Middle frontal gyrus (tissue), 1 donor: ENCODE data around the gene CDNF.
A peak's percentile ranks its signal among the peaks of the same experiment; 100 is the strongest.
"Not testable (repeated sequence)": the region's sequence is repeated elsewhere in the genome, so short reads cannot be mapped to it uniquely, and the experiment has no call there.

Experiments used
- DNase-seq: peaks from one replicate; pipeline ENCODE4 v3.0.0-alpha.2; 2015; ENCODE audit warnings: low spot score; ENCODE audit errors: extremely low spot score

Gene CDNF

GRCh38 chr10:14837757-14838581 lies at the start of gene CDNF, which contains the start of the genes HSPA14 and MSANTD7:
TSS of gene CDNF (minus strand) at chr10:14838037. CDS start at chr10:14837946, 91 bp downstream.
TSS of gene HSPA14 (plus strand) at chr10:14838306. CDS start at chr10:14838403, 97 bp downstream.
TSS of gene MSANTD7 (plus strand) at chr10:14838306. CDS start at chr10:14842285, 3,979 bp downstream.
- DNase-seq, result peak; percentile 99

- no peak for DNase-seq
Observed at GRCh38 chr10:14884082-14884481, 46.2 kb upstream of the CDNF start.

- DNase-seq, result no peak
Observed at GRCh38 chr10:14880229-14880628, 42.4 kb upstream of the CDNF start.

- DNase-seq, result no peak
Observed at GRCh38 chr10:14879928-14880193, 42.0 kb upstream of the CDNF start.

- DNase-seq, result no peak
Observed at GRCh38 chr10:14879124-14879927, 41.5 kb upstream of the CDNF start.

- peak; percentile 92 for DNase-seq
Observed at GRCh38 chr10:14878266-14879123, 40.7 kb upstream of the CDNF start, which contains the start of gene SUV39H2. TSS of gene SUV39H2 (plus strand) at chr10:14878866. CDS start at chr10:14878889, 23 bp downstream.

GRCh38 chr10:14876764-14877163 lies 38.9 kb upstream of the CDNF start:
- DNase-seq, result no peak

GRCh38 chr10:14875941-14876340 lies 38.1 kb upstream of the CDNF start:
- DNase-seq, result no peak

GRCh38 chr10:14873090-14873760 lies 35.4 kb upstream of the CDNF start:
- DNase-seq, result no peak

- not testable (repeated sequence) for DNase-seq
Observed at GRCh38 chr10:14864871-14865270, 27.0 kb upstream of the CDNF start.

GRCh38 chr10:14864466-14864865 lies 26.6 kb upstream of the CDNF start:
- not testable (repeated sequence) for DNase-seq

GRCh38 chr10:14860791-14861190 lies 23.0 kb upstream of the CDNF start:
- no peak for DNase-seq

GRCh38 chr10:14859775-14860174 lies 21.9 kb upstream of the CDNF start:
- no peak for DNase-seq

GRCh38 chr10:14859043-14859442 lies 21.2 kb upstream of the CDNF start:
- no peak for DNase-seq

GRCh38 chr10:14858338-14858960 lies 20.6 kb upstream of the CDNF start:
- DNase-seq, result no peak

GRCh38 chr10:14855453-14855852 lies 17.6 kb upstream of the CDNF start:
- no peak for DNase-seq

GRCh38 chr10:14852236-14852635 lies 14.4 kb upstream of the CDNF start:
- no peak for DNase-seq

GRCh38 chr10:14844948-14845347 lies 7.1 kb upstream of the CDNF start:
- DNase-seq, result no peak

- DNase-seq, result no peak
Observed at GRCh38 chr10:14843327-14843988, 5.6 kb upstream of the CDNF start.

GRCh38 chr10:14840178-14840577 lies 2.3 kb upstream of the CDNF start:
- DNase-seq, result no peak
